C4-2B (cell line): ENCODE data around the gene PCSK6.
A peak's percentile ranks its signal among the peaks of the same experiment; 100 is the strongest.

ENCODE experiments used
- H3K27ac ChIP-seq: fragments of 450-650 bp; 2 replicates; pipeline ENCODE4 v1.5.1; 2017
- CTCF ChIP-seq: fragments of 450-650 bp; conservative IDR thresholded peaks from 2 replicates; pipeline ENCODE4 v1.5.1; 2017; ENCODE audit warnings: mild to moderate bottlenecking
- ZFX ChIP-seq: fragments of 450-650 bp; IDR thresholded peaks from 2 replicates; pipeline ENCODE4 v1.6.1; 2017

The PCSK6 gene

GRCh38 chr15:101258238-101259144 is 231.0 kb downstream of the PCSK6 start:
- TF ChIP-seq ZFX (no peak), CTCF (peak; percentile 90)
- no peak overlapping the region for H3K27ac ChIP-seq

- no peak overlapping the region for H3K27ac ChIP-seq
- TF ChIP-seq CTCF (peak; percentile 49), ZFX (no peak)
These were observed 232.8 kb downstream of the PCSK6 start for GRCh38 chr15:101256757-101257156.

GRCh38 chr15:101255615-101256241 is 233.8 kb downstream of the PCSK6 start:
- no peak overlapping the region for H3K27ac ChIP-seq
- TF ChIP-seq ZFX (no peak), CTCF (no peak)

- no peak for TF ChIP-seq CTCF
- TF ChIP-seq ZFX = no peak
- H3K27ac ChIP-seq = no peak overlapping the region
These were observed 234.5 kb downstream of the PCSK6 start for GRCh38 chr15:101255051-101255395.

GRCh38 chr15:101254157-101255050 is 235.1 kb downstream of the PCSK6 start:
- TF ChIP-seq ZFX = no peak
- TF ChIP-seq CTCF = no peak
- H3K27ac ChIP-seq = no peak overlapping the region
